Ascending aorta (tissue), 2 donors: Measurements from ENCODE around the gene PRDM4. TPM values are rescaled to one million over a fixed set of nuclear protein-coding genes. Genes with fewer than 3 reads are reported as not detected.

ENCODE experiments used
- DNase-seq, 2 donors: peaks; one replicate each; pipeline ENCODE4 v3.0.0-alpha.2; 2019; ENCODE audit warnings: low spot score in 2 of 2
- H3K27ac ChIP-seq, 2 donors: fragments of 200-600 bp; sonication (generic); one replicate each; pipeline ENCODE4 v1.5.1; 2016 to 2017; ENCODE audit warnings: mild to moderate bottlenecking in 1 of 2
- H3K27me3 ChIP-seq: fragments of 200-600 bp; sonication (generic); one replicate; pipeline ENCODE4 v1.5.1; 2017
- H3K36me3 ChIP-seq, 2 donors: fragments of 200-600 bp; sonication (generic); one replicate each; pipeline ENCODE4 v1.5.1; 2016
- H3K4me1 ChIP-seq, 2 donors: fragments of 200-600 bp; sonication (generic); one replicate each; pipeline ENCODE4 v1.5.1; 2016 to 2017; ENCODE audit warnings: mild to moderate bottlenecking in 1 of 2
- H3K4me3 ChIP-seq, 2 donors: fragments of 200-600 bp; sonication (generic); one replicate each; pipeline ENCODE4 v1.5.1; 2016 to 2017; ENCODE audit warnings: mild to moderate bottlenecking in 1 of 2
- H3K9me3 ChIP-seq, 2 donors: fragments of 200-600 bp; sonication (generic); one replicate each; pipeline ENCODE4 v1.5.1; 2016
- intact Hi-C: fragments of 100-400 bp; cut with DNase I; formaldehyde crosslinking; loops from one replicate; pipeline ENCODE4 v1.15.1; 2023
- total RNA-seq: library from RNA; depleted of rRNA; stranded (reverse); fragments of >200 nt; gene quantifications from one replicate; pipeline ENCODE4 v1.1.0, GENCODE V29; 2016
- TF ChIP-seq, protein P1 (sequence below), 3 experiments: fragments of 200-600 bp in 2 of 3; fragments of 450-650 bp in 1 of 3; sonication (generic) in 2 of 3; IDR thresholded peaks; one replicate each; pipeline ENCODE4 v1.5.1; 2016 to 2019; ENCODE audit warnings: antibody characterized with exemption in 3 of 3, mild to moderate bottlenecking in 1 of 3, moderate library complexity in 1 of 3

The PRDM4 gene
- total RNA-seq, 1 donor from 2014 or later: 7.3 TPM

DNA sequence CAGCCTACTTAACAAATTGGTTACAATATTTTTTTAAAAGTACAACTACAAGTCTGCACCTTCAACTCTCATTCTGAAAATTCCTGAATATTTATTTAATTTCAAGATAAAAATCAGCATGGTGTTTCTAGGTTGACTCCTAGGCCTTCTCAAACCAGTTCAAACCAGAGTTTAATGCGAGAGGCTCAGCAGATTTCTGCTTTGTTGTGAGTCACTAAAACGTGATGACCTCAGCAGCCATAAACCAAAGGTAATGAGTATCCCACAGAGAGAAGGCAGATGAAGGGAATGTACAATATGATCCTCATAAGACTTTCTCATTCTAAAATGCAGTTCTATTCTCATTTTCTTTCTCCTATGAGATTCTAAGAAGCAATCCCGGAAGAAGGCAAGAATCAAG, 1.5 kb downstream of the PRDM4 start:
- peak overlapping the region; percentile 71 to 92 for H3K4me3 ChIP-seq
- H3K9me3 ChIP-seq: no peaks in the 10 kb centered on the region
- intact Hi-C loops: no loop called here
- H3K4me1 ChIP-seq: peaks cover 0 to 22% of the 10 kb centered on the region in 2 donors
- no peak overlapping the region for H3K27ac ChIP-seq
- H3K27me3 ChIP-seq: no peaks in the 10 kb centered on the region
- peaks cover 23 to 26% of the 10 kb centered on the region in 2 donors for H3K36me3 ChIP-seq
- no peak for DNase-seq
- TF ChIP-seq, protein P1, sequence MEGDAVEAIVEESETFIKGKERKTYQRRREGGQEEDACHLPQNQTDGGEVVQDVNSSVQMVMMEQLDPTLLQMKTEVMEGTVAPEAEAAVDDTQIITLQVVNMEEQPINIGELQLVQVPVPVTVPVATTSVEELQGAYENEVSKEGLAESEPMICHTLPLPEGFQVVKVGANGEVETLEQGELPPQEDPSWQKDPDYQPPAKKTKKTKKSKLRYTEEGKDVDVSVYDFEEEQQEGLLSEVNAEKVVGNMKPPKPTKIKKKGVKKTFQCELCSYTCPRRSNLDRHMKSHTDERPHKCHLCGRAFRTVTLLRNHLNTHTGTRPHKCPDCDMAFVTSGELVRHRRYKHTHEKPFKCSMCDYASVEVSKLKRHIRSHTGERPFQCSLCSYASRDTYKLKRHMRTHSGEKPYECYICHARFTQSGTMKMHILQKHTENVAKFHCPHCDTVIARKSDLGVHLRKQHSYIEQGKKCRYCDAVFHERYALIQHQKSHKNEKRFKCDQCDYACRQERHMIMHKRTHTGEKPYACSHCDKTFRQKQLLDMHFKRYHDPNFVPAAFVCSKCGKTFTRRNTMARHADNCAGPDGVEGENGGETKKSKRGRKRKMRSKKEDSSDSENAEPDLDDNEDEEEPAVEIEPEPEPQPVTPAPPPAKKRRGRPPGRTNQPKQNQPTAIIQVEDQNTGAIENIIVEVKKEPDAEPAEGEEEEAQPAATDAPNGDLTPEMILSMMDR (IDR thresholded peaks at IDR 0.05): no peak

DNA sequence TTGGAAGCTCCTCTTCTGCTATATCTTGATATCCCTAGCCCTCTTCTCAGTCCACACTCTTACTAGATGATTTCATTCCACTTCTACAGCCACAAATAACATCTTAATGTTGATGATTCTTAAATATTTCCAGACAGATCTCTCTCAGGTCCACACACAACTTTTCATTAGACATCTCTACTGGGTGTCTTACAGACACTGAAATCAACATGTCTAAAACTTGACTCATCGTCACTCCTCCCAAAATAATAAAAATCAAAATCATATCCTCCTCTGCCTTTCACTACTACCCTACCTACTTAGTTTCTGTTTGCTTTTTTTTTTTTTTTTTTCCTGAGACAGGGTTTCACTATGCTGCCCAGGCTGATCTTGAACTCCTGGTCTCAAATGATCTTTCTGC, 11.9 kb downstream of the PRDM4 start:
- H3K36me3 ChIP-seq: peaks cover 46 to 78% of the 10 kb centered on the region in 2 donors
- H3K9me3 ChIP-seq: no peaks in the 10 kb centered on the region
- H3K4me3 ChIP-seq: no peak overlapping the region
- peaks cover 0 to 2% of the 10 kb centered on the region in 2 donors for H3K4me1 ChIP-seq
- intact Hi-C loops: no loop called here
- TF ChIP-seq, protein P1 (IDR thresholded peaks at IDR 0.05): no peak
- H3K27ac ChIP-seq: peak overlapping the region in 1 of 2 donors; percentile 12
- DNase-seq: no peak
- no peaks in the 10 kb centered on the region for H3K27me3 ChIP-seq

DNA sequence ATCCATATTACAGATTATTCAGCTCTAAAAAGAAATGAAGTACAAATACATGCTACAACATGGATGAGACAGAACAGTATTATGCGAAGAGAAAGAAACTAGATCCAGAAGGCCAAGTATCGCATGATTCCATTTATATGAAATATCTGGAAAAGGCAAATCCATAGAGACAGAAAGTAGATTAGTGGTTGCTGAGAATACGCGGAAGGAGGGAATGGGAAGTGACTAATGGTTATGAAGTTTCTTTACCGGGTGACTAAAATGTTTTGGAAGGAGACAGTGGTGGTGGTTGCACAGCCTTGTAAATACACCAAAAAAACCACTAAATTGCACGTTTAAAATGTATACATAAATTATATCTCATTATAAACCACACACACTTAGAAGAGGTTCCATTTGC, 12.5 kb downstream of the PRDM4 start:
- TF ChIP-seq, protein P1 (IDR thresholded peaks at IDR 0.05): no peak
- Histone ChIP-seq H3K9me3 (no peaks in the 10 kb centered on the region), H3K4me1 (peaks cover 0 to 2% of the 10 kb centered on the region in 2 donors), H3K4me3 (no peak overlapping the region), H3K27ac (peak overlapping the region; percentile 4 to 21), H3K27me3 (no peaks in the 10 kb centered on the region), H3K36me3 (peaks cover 48 to 79% of the 10 kb centered on the region in 2 donors)
- DNase-seq: no peak
- intact Hi-C loops: no loop called here

DNA sequence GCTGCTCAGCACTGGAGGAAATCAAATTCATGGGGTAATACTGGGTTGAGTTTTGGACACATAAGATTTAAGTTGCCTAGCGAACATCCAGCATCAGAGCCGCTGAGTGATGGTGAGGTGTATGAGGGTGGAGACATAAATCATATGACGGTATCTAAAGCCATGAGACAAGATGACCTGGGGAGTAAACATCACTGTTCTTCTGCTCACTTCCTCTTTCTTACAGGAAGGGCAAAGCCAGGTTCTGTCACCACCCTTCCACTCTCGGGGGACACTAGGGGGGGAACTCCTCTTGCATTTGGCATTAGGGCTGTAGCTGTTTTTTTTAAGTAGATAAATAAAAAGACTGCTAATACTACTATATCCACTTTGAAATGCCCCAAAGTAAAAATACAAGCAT, 24.0 kb downstream of the PRDM4 start:
- H3K4me3 ChIP-seq: no peak overlapping the region
- intact Hi-C loops: no loop called here
- no peaks in the 10 kb centered on the region for H3K4me1 ChIP-seq
- TF ChIP-seq, protein P1 (IDR thresholded peaks at IDR 0.05): no peak
- H3K27ac ChIP-seq: no peak overlapping the region
- DNase-seq: no peak
- H3K27me3 ChIP-seq: no peaks in the 10 kb centered on the region
- peaks cover 73 to 90% of the 10 kb centered on the region in 2 donors for H3K36me3 ChIP-seq
- no peaks in the 10 kb centered on the region for H3K9me3 ChIP-seq

DNA sequence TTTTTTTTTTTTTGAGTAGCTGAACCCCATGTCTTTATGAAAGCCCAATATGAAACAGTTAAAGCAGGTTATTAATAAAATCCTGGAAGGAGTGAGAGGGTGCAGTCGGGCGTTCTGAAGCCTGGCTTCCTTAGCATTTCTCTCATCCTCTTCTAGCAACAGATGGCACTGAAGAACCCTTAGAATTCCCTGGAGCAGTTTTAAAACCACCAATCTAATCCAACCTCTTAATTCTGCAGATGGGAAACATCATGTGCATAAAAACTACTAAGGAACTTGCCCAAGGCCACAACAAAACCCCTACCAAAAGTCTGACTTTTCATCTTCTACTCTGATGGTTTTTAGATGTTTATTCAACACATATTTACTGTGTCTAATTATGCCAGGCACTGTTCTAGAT, 25.2 kb downstream of the PRDM4 start:
- intact Hi-C loops: no loop called here
- DNase-seq: no peak
- Histone ChIP-seq H3K9me3 (no peaks in the 10 kb centered on the region), H3K36me3 (peaks cover 64 to 78% of the 10 kb centered on the region in 2 donors), H3K27ac (no peak overlapping the region), H3K27me3 (no peaks in the 10 kb centered on the region), H3K4me1 (no peaks in the 10 kb centered on the region), H3K4me3 (no peak overlapping the region)
- TF ChIP-seq, protein P1 (IDR thresholded peaks at IDR 0.05): no peak

DNA sequence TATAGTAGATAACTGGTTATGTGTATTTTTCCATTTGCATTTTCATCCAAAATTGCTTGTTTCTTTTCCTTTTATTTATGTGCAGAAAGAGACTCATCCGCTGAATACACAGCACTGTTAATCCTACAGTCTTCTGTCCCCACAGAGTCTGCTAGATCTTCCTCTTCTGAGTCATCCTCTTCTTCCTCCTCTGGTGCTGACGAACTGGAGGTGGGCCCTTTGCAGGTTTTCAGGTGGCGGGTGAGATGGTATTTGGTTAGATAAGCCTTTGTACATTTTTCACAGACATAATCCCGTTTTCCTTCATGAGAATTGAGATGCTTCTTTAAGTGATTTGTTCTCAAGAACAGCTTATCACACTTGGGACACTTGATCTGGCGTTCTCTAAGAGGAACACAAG, 26.8 kb downstream of the PRDM4 start:
- H3K4me1 ChIP-seq: no peaks in the 10 kb centered on the region
- H3K27ac ChIP-seq: no peak overlapping the region
- H3K9me3 ChIP-seq: no peaks in the 10 kb centered on the region
- H3K27me3 ChIP-seq: no peaks in the 10 kb centered on the region
- DNase-seq: no peak
- TF ChIP-seq, protein P1 (IDR thresholded peaks at IDR 0.05): no peak
- H3K4me3 ChIP-seq: no peak overlapping the region
- H3K36me3 ChIP-seq: peaks cover 49 to 62% of the 10 kb centered on the region in 2 donors
- intact Hi-C loops: no loop called here
